ENCODE measurements around the gene MCOLN3. TPM values are rescaled to one million over a fixed set of nuclear protein-coding genes. Genes with fewer than 3 reads are reported as not detected.

Gene MCOLN3
- total RNA-seq, 4 donors from 2014 or later: 7.0 to 13.4 (median 7.7) TPM

DNA sequence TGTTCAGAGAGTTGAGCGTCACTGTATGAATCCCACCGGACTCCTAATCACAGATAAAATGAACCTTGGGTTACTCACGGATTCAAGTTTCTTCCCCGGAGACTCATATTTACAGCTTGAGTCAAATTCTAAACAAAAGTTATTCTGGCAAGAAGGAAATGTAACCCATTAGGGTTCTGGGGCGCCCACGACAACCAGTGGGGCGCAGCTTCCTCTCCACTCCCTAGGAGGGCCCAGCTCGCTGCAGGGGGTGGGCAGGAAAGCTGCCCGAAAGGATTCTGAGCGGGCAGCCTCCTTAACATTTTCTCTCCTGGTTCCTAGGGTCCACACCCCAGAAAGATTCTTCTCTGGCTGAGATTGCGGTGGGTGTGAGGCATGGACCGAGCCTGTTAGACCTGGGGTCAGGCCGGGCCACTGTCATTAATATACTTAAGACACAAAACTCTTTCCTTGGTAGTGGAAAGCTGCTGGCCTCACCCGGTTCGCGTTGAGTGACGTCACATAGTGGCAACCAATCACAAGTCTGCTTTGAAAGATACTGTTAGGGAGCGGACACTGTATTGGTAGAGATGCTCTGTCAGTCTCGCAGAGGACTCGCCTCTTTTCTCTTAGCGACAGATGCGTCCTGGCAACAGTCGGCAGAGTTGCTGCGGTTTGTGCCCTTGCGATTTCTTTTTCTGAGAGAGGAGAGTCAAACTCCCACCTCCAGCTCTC, 13.6 kb upstream of the MCOLN3 start:
- TF ChIP-seq, protein P1, sequence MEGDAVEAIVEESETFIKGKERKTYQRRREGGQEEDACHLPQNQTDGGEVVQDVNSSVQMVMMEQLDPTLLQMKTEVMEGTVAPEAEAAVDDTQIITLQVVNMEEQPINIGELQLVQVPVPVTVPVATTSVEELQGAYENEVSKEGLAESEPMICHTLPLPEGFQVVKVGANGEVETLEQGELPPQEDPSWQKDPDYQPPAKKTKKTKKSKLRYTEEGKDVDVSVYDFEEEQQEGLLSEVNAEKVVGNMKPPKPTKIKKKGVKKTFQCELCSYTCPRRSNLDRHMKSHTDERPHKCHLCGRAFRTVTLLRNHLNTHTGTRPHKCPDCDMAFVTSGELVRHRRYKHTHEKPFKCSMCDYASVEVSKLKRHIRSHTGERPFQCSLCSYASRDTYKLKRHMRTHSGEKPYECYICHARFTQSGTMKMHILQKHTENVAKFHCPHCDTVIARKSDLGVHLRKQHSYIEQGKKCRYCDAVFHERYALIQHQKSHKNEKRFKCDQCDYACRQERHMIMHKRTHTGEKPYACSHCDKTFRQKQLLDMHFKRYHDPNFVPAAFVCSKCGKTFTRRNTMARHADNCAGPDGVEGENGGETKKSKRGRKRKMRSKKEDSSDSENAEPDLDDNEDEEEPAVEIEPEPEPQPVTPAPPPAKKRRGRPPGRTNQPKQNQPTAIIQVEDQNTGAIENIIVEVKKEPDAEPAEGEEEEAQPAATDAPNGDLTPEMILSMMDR (IDR thresholded peaks at IDR 0.05; ENCODE audit: low read depth): no peak

DNA sequence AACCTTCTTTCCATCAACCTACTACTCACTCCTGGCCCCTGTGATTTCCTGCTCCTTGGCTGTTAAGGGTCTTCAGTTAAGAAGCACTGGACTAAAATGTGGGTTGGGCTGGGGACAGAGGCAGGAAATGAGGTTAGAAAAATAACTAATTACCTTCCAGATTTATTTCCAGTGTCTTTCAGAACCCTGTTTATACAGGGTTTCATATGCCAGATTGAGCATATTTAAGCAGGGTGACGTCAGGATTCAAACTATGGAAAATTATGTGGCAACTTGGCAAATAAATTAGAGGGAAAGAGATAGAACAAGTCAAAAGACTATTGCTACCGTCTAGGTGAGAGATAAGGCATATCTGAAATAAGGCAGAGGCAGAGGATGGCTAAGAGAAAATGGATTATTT, 11.7 kb upstream of the MCOLN3 start:
- TF ChIP-seq, protein P1 (IDR thresholded peaks at IDR 0.05; ENCODE audit: low read depth): no peak

DNA sequence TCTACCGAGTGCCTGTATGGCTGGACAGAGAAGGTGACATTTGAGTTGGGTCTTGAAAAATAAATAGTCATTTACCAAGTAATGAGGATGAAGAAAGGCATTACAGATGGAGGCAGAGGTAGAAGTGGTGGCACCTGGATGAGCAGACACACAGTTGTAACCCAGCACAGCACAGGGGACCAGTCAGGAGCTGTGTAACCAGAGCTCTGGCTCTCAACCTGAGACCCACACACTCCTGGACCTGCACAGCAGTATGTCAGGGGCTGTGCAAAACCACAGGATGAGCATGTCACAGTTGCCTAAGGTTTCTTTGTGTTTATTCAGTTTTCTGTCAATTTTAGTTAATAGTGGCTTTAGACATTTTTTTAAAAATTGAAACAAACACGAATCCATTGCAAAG, 11.3 kb upstream of the MCOLN3 start:
- TF ChIP-seq, protein P1 (IDR thresholded peaks at IDR 0.05; ENCODE audit: low read depth): no peak

DNA sequence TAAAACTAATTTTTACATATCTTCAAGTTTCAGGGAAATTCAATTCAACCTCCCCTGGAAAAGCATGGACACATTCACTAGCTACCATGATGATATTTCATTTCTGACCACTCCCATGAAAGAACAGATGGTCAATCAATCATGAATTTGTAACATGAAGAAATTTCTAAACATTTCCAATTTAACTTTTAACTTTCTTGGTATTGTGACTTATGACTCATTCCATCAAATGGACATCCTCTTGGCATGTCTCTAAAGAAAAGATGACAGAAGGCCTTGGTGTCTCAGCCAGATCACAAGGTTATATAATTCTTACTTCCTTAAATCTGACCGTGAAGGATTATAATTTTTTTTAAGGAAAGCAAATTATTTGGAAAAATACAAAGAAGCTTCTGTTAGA, 10.5 kb upstream of the MCOLN3 start:
- TF ChIP-seq, protein P1 (IDR thresholded peaks at IDR 0.05; ENCODE audit: low read depth): no peak

DNA sequence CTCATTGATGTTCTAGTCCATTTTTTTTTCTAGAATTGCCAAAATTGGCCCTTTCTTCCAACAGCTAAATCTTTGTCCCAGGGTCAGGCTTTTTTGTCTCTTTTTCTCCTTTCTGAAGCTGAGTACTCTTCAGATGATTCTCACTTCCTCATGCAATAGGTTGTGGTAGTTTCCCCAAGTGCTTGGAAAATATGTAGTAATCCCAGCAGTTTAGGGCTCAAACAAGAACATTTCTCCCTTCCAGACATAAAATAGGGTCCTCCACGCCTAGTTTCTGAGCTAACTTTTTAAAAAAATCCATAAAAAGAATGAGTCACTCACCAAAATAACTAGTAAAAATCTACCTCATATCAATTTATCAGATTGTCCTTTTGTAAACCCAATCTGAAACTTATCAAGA, 10.0 kb upstream of the MCOLN3 start:
- TF ChIP-seq, protein P1 (IDR thresholded peaks at IDR 0.05; ENCODE audit: low read depth): no peak

DNA sequence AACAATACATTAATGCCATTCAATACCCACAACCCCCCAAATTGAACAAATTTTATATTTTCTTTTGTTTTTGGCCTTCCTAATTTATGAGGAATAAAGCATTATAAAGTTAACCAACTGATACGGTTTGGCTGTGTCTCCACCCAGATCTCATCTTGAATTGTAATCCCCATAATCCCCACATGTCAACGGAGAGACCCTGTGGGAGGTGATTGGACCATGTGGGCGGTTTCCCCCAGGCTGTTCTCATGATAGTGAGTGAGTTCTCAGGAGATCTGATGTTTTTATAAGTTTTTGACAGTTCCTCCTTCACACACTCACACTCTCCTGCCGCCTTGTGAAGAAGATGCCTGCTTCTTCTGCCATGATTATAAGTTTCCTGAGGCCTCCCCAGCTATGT, 6.4 kb upstream of the MCOLN3 start:
- TF ChIP-seq, protein P1 (IDR thresholded peaks at IDR 0.05; ENCODE audit: low read depth): no peak

DNA sequence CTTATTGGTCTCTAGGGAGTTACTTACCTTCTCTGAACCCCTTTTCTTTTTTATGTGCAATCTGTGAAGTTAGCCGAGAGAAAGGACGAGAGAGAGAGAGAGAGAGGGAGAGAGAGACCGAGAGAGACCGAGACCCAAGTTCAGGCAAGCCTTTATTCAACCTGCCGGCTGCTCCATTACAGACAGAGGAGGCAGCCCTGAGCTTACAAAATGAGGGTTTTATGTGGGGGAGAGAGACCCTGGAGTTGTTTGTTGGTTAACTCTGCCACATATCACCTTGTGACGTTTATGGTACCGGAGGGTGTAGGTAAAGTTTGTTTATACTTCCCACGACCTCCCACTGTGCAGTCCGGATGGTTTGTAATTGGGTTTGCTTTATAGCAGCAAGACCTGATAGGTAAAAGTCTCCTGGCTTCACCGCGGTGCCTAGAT, 1.5 kb upstream of the MCOLN3 start:
- TF ChIP-seq, protein P1 (IDR thresholded peaks at IDR 0.05; ENCODE audit: low read depth): no peak

Data from subcutaneous adipose tissue (tissue), 4 donors.